NOMO-1 treated with dmso at 0.1 percent for 144 hours (cell line): Measurements from ENCODE around the gene TELO2.
"Not testable (repeated sequence)": the region's sequence is repeated elsewhere in the genome, so short reads cannot be mapped to it uniquely, and the experiment has no call there.

ENCODE experiments used
- DNase-seq: peaks from one replicate; lab custom pipeline; 2025; ENCODE audit not compliant: unreplicated experiment; lab: John Stamatoyannopoulos, UW

Gene TELO2

GRCh38 chr16:1475552-1476114 lies 17.5 kb upstream of the TELO2 start:
- DNase-seq = no peak

GRCh38 chr16:1477033-1477432 lies 16.1 kb upstream of the TELO2 start:
- no peak for DNase-seq

- not testable (repeated sequence) for DNase-seq
Measured at GRCh38 chr16:1478937-1479336, 14.2 kb upstream of the TELO2 start.

GRCh38 chr16:1481906-1482835 lies 11.0 kb upstream of the TELO2 start:
- DNase-seq = no peak

- DNase-seq = no peak
Measured at GRCh38 chr16:1485847-1486496, 7.2 kb upstream of the TELO2 start.

DNA sequence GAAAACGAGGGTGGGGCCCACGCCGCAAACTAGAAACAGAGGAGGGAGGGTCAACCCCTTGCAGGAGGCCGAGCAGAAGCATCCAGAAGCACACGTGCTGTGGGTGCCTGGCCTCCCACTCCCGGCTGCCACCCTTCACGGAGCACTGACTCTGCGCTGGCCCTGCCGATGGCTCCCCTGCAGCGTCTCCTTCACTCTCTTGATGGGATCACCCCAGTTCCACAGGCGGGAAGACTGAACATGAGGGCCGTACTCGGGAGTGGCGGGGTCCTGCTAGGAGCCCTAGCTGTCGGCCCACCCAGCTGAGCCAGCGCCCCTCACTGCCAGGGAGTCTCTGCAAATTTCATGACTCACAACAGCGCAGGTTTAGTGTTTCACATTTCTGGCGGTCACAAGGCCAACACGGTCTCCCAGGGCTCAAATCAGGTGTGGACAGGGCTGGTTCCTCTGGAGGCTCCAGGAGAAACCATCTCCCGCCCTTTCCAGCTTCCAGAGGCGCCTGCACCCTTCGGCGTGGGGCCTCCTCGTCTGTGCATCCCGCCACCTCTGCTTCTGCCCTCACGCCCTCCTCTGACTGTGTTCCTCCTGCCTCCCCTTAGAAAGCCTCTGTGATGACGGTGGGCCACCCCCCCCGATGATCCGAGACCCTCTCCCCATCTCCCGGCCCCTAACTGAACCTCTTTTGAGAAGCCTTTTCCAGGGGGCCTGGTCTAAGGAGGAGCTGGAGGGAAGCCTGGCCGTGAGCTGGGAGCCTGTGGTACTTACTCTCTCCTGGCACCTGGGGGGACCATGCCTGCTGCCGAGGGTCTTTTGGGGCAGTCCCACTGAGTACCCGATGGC lies 6.4 kb upstream of the TELO2 start:
- DNase-seq = no peak

- no peak for DNase-seq
Measured at GRCh38 chr16:1487395-1488053, 5.6 kb upstream of the TELO2 start.

GRCh38 chr16:1488054-1488601 lies 5.0 kb upstream of the TELO2 start:
- DNase-seq = no peak

- no peak for DNase-seq
Measured at GRCh38 chr16:1488619-1489018, 4.5 kb upstream of the TELO2 start, which contains the start of gene PTX4. PTX4 (minus strand) TSS chr16:1488944; CDS start chr16:1488909, 35 bp downstream.

- no peak for DNase-seq
Measured at GRCh38 chr16:1489077-1489476, 4.1 kb upstream of the TELO2 start.

- no peak for DNase-seq
Measured at GRCh38 chr16:1491327-1491726, 1.8 kb upstream of the TELO2 start.

GRCh38 chr16:1492082-1492922 lies 858 bp upstream of the TELO2 start:
- DNase-seq = no peak

DNA sequence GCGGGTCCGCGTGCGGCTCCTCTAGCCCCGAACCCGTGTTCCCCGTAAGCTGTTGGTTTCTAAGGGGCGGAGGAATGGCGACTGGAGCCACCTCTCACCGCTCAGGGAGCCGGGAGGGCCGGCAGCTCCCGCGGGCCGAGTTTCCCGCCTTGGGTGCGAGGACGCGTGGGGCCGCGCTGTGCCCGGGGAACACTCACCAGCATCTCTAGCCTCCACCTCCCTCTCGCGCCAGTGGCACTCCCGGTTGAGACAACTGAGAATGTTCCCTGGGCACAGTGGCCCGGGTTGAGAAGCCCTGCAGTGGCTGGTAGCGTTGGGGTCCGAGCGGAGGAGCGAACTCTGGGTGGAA lies 560 bp downstream of the TELO2 start:
- DNase-seq = no peak

GRCh38 chr16:1494129-1494640 lies 1.0 kb downstream of the TELO2 start:
- no peak for DNase-seq

GRCh38 chr16:1494711-1495110 lies 1.6 kb downstream of the TELO2 start:
- no peak for DNase-seq

GRCh38 chr16:1495211-1495888 lies 2.2 kb downstream of the TELO2 start:
- no peak for DNase-seq

DNA sequence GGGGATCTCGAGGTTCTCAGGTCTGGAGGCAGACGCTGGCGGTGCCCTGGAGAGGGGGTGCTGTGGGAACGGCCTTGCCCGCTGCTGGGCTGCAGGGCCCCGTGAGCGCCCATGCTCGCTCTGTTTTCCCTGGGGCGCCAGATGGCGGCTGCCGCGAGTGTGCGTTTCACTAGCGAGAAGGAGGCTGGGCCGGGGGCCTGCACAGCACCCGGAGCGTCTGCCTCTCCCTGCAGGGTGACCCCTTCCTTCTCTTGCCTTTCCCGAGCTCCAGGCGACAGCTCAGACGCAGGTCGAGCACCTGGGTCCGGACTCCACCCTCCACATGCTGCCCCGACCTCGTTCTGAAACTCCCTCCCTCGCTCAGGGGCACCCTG lies 2.7 kb downstream of the TELO2 start:
- no peak for DNase-seq

DNA sequence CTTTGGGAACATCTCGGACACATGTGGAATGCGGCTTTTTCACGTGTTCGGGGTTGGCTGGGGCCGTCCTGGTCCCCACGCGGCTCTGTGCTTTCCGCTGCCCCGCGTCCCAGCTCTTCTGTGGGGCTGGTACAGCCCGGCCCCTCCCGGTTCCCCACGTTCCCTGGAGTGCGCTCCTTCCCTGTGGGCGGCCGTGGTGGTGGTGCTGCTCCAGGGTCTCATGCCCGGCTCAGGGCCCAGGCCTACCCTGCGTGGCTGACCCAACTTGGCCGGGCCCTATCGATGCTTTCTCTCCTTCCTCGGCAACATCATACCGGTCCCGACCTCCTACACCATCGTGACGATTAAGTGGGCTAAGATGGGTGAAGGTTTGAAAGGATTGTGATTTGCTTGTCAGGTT lies 3.3 kb downstream of the TELO2 start:
- DNase-seq = no peak
